ENCODE measurements around the gene MAP3K3. TPM values are rescaled to one million over a fixed set of nuclear protein-coding genes. Genes with fewer than 3 reads are reported as not detected.
A peak's percentile ranks its signal among the peaks of the same experiment; 100 is the strongest.

The MAP3K3 gene
- total RNA-seq, 1 donor from 2014 or later = 54.6 TPM

DNA sequence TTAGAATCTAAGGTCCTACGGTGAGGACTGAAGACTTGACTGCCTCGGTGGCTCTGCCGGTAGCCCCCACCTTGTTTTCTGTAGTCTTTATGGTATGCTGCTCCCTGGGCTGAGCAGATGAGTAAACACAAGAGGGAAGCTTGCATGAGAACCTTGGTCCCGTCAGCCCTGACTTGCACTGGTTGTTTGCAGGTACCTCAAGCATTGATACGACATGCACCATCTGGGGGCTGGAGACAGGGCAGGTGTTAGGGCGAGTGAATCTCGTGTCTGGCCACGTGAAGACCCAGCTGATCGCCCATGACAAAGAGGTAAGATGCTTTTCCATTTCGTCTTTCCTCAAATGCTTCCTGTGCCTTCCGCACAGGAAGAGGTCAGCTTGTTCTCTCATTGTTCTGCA is 42.6 kb upstream of the MAP3K3 start:
- no peak for TF ChIP-seq CTCF (IDR thresholded peaks at IDR 0.05; ENCODE audit: partially characterized antibody, unreplicated experiment)
- Mint-ChIP-seq H3K27ac (ENCODE audit: unreplicated experiment) (peak overlapping the region; percentile 54), H3K27me3 (ENCODE audit: unreplicated experiment) (no peaks in the 10 kb centered on the region), H3K4me3 (ENCODE audit: unreplicated experiment) (no peak overlapping the region), H3K9me3 (ENCODE audit: unreplicated experiment) (no peaks in the 10 kb centered on the region), H3K36me3 (ENCODE audit: unreplicated experiment) (no peaks in the 10 kb centered on the region), H3K4me1 (ENCODE audit: low read depth, unreplicated experiment) (peaks cover 7% of the 10 kb centered on the region)
- DNase-seq = no peak

DNA sequence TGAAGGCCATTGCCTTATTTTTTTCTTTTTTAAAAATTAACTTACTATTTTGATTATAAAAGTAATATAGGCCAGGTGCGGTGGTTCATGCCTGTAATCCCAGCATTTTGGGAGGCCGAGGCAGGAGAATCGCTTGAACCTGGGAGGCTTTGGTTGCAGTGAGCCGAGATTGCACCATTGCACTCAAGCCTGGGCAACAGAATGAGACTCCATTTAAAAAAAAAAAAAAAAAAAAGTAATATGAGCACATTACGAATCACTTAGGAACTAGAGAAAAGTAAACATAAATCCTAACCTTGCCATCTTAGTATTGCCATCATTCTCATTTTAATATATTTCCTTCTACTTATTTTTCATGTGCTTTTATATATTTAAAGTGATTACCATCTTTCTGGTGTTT is 34.4 kb upstream of the MAP3K3 start:
- no peak overlapping the region for H3K4me3 Mint-ChIP-seq (ENCODE audit: unreplicated experiment)
- H3K9me3 Mint-ChIP-seq (ENCODE audit: unreplicated experiment) = peaks cover 7% of the 10 kb centered on the region
- no peak overlapping the region for H3K27ac Mint-ChIP-seq (ENCODE audit: unreplicated experiment)
- peaks cover 7% of the 10 kb centered on the region for H3K36me3 Mint-ChIP-seq (ENCODE audit: unreplicated experiment)
- H3K4me1 Mint-ChIP-seq (ENCODE audit: low read depth, unreplicated experiment) = peaks cover 7% of the 10 kb centered on the region
- DNase-seq = no peak
- TF ChIP-seq CTCF (IDR thresholded peaks at IDR 0.05; ENCODE audit: partially characterized antibody, unreplicated experiment) = no peak
- H3K27me3 Mint-ChIP-seq (ENCODE audit: unreplicated experiment) = no peaks in the 10 kb centered on the region

DNA sequence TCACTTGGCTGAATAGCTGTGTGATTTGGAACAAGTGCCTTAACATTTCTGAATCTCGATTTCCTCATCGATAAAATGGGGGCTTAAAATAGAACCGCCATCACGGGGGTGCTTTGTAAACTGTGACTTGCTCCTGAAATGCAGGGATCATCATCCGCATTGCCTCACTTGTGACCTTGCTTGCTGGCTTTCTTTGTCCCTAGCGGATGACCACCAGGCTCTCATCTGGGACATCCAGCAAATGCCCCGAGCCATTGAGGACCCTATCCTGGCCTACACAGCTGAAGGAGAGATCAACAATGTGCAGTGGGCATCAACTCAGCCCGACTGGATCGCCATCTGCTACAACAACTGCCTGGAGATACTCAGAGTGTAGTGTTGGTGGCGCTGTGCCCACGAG is 33.4 kb upstream of the MAP3K3 start:
- no peaks in the 10 kb centered on the region for H3K27me3 Mint-ChIP-seq (ENCODE audit: unreplicated experiment)
- H3K9me3 Mint-ChIP-seq (ENCODE audit: unreplicated experiment) = peaks cover 7% of the 10 kb centered on the region
- no peak overlapping the region for H3K4me3 Mint-ChIP-seq (ENCODE audit: unreplicated experiment)
- H3K4me1 Mint-ChIP-seq (ENCODE audit: low read depth, unreplicated experiment) = peaks cover 7% of the 10 kb centered on the region
- no peak overlapping the region for H3K27ac Mint-ChIP-seq (ENCODE audit: unreplicated experiment)
- no peak for DNase-seq
- no peak for TF ChIP-seq CTCF (IDR thresholded peaks at IDR 0.05; ENCODE audit: partially characterized antibody, unreplicated experiment)
- H3K36me3 Mint-ChIP-seq (ENCODE audit: unreplicated experiment) = peaks cover 7% of the 10 kb centered on the region

DNA sequence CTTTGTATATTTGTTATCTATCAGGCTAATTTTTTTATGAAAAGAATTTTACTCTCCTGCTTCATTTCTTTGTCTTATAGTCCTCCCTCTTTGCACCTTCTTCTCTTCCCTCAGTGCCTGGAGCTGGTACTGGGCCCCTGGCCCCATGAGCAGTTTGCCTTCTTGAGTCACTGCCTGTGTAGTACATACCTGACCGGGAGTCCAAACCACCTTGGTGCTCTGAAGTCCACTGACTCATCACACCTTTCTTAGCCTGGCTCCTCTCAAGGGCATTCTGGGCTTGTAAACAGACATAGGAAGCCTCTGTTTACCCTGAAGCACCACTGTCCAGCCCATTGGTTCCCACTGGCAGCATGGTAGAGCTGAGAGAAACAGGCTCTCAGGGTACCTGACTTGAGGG is 32.6 kb upstream of the MAP3K3 start:
- TF ChIP-seq CTCF (IDR thresholded peaks at IDR 0.05; ENCODE audit: partially characterized antibody, unreplicated experiment) = no peak
- peaks cover 7% of the 10 kb centered on the region for H3K9me3 Mint-ChIP-seq (ENCODE audit: unreplicated experiment)
- H3K4me3 Mint-ChIP-seq (ENCODE audit: unreplicated experiment) = no peak overlapping the region
- H3K27me3 Mint-ChIP-seq (ENCODE audit: unreplicated experiment) = no peaks in the 10 kb centered on the region
- H3K4me1 Mint-ChIP-seq (ENCODE audit: low read depth, unreplicated experiment) = peaks cover 7% of the 10 kb centered on the region
- peaks cover 7% of the 10 kb centered on the region for H3K36me3 Mint-ChIP-seq (ENCODE audit: unreplicated experiment)
- H3K27ac Mint-ChIP-seq (ENCODE audit: unreplicated experiment) = no peak overlapping the region
- DNase-seq = no peak

DNA sequence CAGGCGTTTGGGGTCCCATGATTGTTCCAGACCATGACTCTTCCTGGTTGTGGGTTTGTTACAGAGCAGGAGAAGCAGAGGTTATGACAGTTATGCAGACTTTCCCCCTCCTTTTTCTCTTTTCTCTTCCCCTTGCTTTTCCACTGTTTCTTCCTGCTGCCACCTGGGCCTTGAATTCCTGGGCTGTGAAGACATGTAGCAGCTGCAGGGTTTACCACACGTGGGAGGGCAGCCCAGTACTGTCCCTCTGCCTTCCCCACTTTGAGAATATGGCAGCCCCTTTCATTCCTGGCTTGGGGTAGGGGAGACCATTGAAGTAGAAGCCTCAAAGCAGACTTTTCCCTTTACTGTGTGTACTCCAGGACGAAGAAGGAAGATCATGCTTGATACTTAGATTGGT is 29.4 kb upstream of the MAP3K3 start:
- Mint-ChIP-seq H3K4me1 (ENCODE audit: low read depth, unreplicated experiment) (no peaks in the 10 kb centered on the region), H3K27me3 (ENCODE audit: unreplicated experiment) (no peaks in the 10 kb centered on the region), H3K9me3 (ENCODE audit: unreplicated experiment) (peaks cover 3% of the 10 kb centered on the region), H3K27ac (ENCODE audit: unreplicated experiment) (no peak overlapping the region), H3K4me3 (ENCODE audit: unreplicated experiment) (no peak overlapping the region), H3K36me3 (ENCODE audit: unreplicated experiment) (peaks cover 7% of the 10 kb centered on the region)
- no peak for TF ChIP-seq CTCF (IDR thresholded peaks at IDR 0.05; ENCODE audit: partially characterized antibody, unreplicated experiment)
- DNase-seq = no peak
